Mammary epithelial cell (primary cell): ENCODE results near the gene BCR.

Experiments used
- CTCF ChIP-seq, 2 donors: IDR thresholded peaks in 1 of 2; conservative IDR thresholded peaks in 1 of 2; 2 replicates each; pipeline ENCODE4 v1.5.1; 2011 to 2012; ENCODE audit warnings: inconsistent platforms in 2 of 2, low read length in 2 of 2, mild to moderate bottlenecking in 2 of 2, control low read depth in 1 of 2, low read depth in 1 of 2; ENCODE audit not compliant: insufficient read depth in 1 of 2; ENCODE audit errors: extremely low read depth in 1 of 2
- EZH2 ChIP-seq: IDR thresholded peaks from 2 replicates; pipeline ENCODE4 v1.6.1; 2012; ENCODE audit warnings: low read length, inconsistent platforms, borderline replicate concordance

GRCh38 chr22:23187211-23187610 lies 6.9 kb downstream of the BCR start:
- TF ChIP-seq CTCF (conservative IDR thresholded peaks at IDR 0.05 in 1 of 2, IDR thresholded peaks at IDR 0.05 in 1 of 2; ENCODE audit: extremely low read depth in 1 of 2, insufficient read depth in 1 of 2, low read depth in 1 of 2, low read length in 2 of 2) (no peak), EZH2 (no peak)
